Right lung (tissue), 5 donors: ENCODE data around the gene FAM25A. TPM values are rescaled to one million over a fixed set of nuclear protein-coding genes. Genes with fewer than 3 reads are reported as not detected.

Experiments used
- DNase-seq, 2 donors: peaks; one replicate each; pipeline ENCODE4 v3.0.0-alpha.2; 2013
- polyA plus RNA-seq, 5 donors: library from polyadenylated mRNA; unstranded; fragments of 120-200 nt; gene quantifications; one replicate each; pipeline versions ENCODE4 v1.2.1 to v1.2.3, GENCODE V29; 2013; ENCODE audit warnings: inconsistent platforms in 1 of 5, low replicate concordance in 1 of 5; ENCODE audit not compliant: insufficient read length in 5 of 5, insufficient read depth in 1 of 5

FAM25A gene
- polyA plus RNA-seq, 5 donors: not detected

DNA sequence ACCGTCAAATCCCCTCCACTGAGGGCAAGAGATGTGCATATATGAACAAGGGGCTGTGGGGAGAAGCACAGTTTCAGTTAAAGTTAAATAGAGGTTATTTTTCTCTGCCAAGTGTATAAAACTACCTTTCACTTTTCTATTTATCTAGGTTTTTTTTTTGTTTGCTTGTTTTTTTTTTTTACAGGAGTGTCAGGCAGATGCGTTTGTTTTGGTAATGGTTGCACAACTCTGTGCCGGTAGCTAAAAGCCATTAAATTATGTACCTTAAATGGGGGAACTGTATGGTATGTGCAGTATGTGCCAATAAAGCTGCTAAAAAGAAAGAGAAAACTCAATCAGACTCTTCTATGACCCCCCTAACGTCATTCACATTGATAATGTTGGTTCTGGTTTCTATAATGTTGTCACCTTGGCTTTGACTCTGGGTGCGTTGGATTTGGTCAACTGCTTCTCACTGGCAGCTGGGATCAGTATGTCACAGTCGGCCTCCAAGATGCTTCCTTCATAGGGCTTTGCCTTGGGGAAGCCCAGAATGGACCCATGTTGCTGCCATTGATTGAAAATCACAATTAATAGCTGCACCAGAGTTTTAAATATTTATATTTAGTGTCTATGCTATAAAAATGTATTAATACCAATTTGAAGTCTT, 40.3 kb downstream of the FAM25A start:
- no peak for DNase-seq

DNA sequence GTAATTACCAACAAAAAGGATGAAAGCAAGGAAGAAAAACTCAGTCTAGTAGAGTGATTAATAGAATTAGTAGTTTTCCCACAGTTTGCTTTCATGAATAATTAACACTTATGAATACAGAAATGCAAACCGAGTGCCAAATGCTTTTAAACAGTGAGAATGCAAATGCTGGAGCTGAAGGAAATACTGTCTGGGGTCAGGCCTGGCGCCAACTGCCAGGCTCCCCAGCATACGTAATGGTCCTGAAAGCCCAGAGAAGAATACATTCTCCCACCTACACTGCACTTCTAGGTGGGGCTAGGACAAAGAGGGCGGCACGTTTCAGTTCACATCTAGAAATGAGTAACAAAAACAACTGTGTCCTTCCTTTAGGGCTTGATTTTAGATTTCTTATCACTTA, 44.6 kb downstream of the FAM25A start:
- no peak for DNase-seq

GRCh38 chr10:87066178-87066577, 46.1 kb downstream of the FAM25A start:
- no peak for DNase-seq

- no peak for DNase-seq
These were observed 46.8 kb downstream of the FAM25A start for GRCh38 chr10:87066865-87067264.

DNA sequence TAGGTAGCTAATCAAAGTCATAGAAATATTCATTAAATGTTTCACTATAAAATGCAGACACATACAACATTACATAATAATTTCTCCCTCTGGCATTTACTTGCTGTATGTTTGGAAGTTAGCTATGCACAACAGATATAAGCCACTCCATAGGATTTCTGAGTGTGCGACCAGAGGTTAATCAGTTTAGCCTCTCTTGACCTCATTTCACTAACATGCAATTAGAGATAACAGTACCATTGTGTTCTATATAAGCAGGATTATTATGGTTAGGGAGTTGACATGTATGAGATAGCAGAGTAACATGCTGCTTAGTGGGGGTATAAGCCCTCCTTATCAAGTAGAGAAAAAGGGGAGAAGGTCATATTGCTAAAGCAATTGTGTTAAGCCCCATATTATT, 48.2 kb downstream of the FAM25A start:
- no peak for DNase-seq

- DNase-seq: no peak
These were observed 52.4 kb downstream of the FAM25A start for GRCh38 chr10:87072449-87072848.

Other genes with a start within 250 kb of the FAM25A start
- gene MMRN2, start 62.7 kb upstream of the FAM25A start, polyA plus RNA-seq: 10 to 100 TPM; 26.4 to 32.5 (median 30.8) TPM
- 1 to 10 TPM; 4.3 to 5.6 (median 4.7) TPM for gene SNCG, start 61.7 kb upstream of the FAM25A start, polyA plus RNA-seq
- 10 to 100 TPM in 3 of 5 donors, 1 to 10 TPM in 2; 5.4 to 31.3 (median 12.0) TPM for gene ADIRF, start 51.8 kb upstream of the FAM25A start, polyA plus RNA-seq
- 10 to 100 TPM; 82.4 to 97.7 (median 89.7) TPM for gene GLUD1, start 74.5 kb downstream of the FAM25A start, polyA plus RNA-seq
- gene SHLD2, start 74.9 kb downstream of the FAM25A start, polyA plus RNA-seq: 10 to 100 TPM; 26.5 to 35.4 (median 29.0) TPM
- 1 to 10 TPM; 1.9 to 5.1 (median 3.5) TPM for gene NUTM2A, start 205.2 kb downstream of the FAM25A start, polyA plus RNA-seq